ENCODE measurements around the gene MAPK8. TPM values are rescaled to one million over a fixed set of nuclear protein-coding genes. Genes with fewer than 3 reads are reported as not detected.

Gene MAPK8
- total RNA-seq, 1 experiment from 2014 or later: 83.3 TPM

GRCh38 chr10:48452879-48453412, 146.5 kb downstream of the MAPK8 start:
- Mint-ChIP-seq H3K27me3 (ENCODE audit: insufficient read depth, unreplicated experiment) (no peaks in the 10 kb centered on the region), H3K36me3 (ENCODE audit: insufficient read depth, unreplicated experiment) (peaks cover under 1% of the 10 kb centered on the region), H3K9me3 (ENCODE audit: unreplicated experiment) (no peaks in the 10 kb centered on the region), H3K27ac (ENCODE audit: unreplicated experiment) (peak overlapping the region; percentile 92), H3K4me1 (ENCODE audit: low read depth, unreplicated experiment) (peaks cover 34% of the 10 kb centered on the region), H3K4me3 (ENCODE audit: unreplicated experiment) (no peak overlapping the region)
- no peak for TF ChIP-seq CTCF (IDR thresholded peaks at IDR 0.05; ENCODE audit: insufficient read depth in 1 of 2, low read depth in 1 of 2, low read length in 1 of 2, severe bottlenecking in 1 of 2, unreplicated experiment in 1 of 2)
- H3K4me3 ChIP-seq (ENCODE audit: low read depth, low read length): no peak overlapping the region
- intact Hi-C loops (cut with micrococcal nuclease; ENCODE audit: unreplicated experiment): no loop called here
- no peaks in the 10 kb centered on the region for H3K27me3 ChIP-seq (replicated peaks; ENCODE audit: control insufficient read depth, insufficient read depth, low read length)
- no peaks in the 10 kb centered on the region for H3K9me3 ChIP-seq
- DNase-seq: no peak
- ChIA-PET CTCF (interaction anchor here (1.1 to 1.6 kb wide), 3 partner anchors 11 to 89 kb away, joined by 3 to 9 read pairs (median 8); no protein-coding TSS in a partner anchor), POLR2A (no interaction called here)
- H3K36me3 ChIP-seq (ENCODE audit: control insufficient read depth, insufficient read depth, low read length): no peaks in the 10 kb centered on the region; the same call in 1 of the 2 replicates
- peaks cover 47% of the 10 kb centered on the region for H3K4me1 ChIP-seq
- BruUV-seq (replicated peaks): no TSS peak

GRCh38 chr10:48453451-48454301, 147.2 kb downstream of the MAPK8 start:
- H3K27ac Mint-ChIP-seq (ENCODE audit: unreplicated experiment): peak overlapping the region; percentile 92
- ChIA-PET CTCF (interaction anchor here (0.8 to 2.3 kb wide), 15 partner anchors 8 to 203 kb away, joined by 3 to 24 read pairs (median 5); no protein-coding TSS in a partner anchor), POLR2A (no interaction called here)
- H3K36me3 Mint-ChIP-seq (ENCODE audit: insufficient read depth, unreplicated experiment): no peaks in the 10 kb centered on the region
- H3K4me3 Mint-ChIP-seq (ENCODE audit: unreplicated experiment): peak overlapping the region; percentile 42
- H3K27me3 Mint-ChIP-seq (ENCODE audit: insufficient read depth, unreplicated experiment): no peaks in the 10 kb centered on the region
- peaks cover 26% of the 10 kb centered on the region for H3K4me1 Mint-ChIP-seq (ENCODE audit: low read depth, unreplicated experiment)
- no TSS peak for BruUV-seq (replicated peaks)
- Histone ChIP-seq H3K27me3 (replicated peaks; ENCODE audit: control insufficient read depth, insufficient read depth, low read length) (no peaks in the 10 kb centered on the region), H3K4me3 (ENCODE audit: low read depth, low read length) (no peak overlapping the region), H3K9me3 (no peaks in the 10 kb centered on the region), H3K4me1 (peaks cover 47% of the 10 kb centered on the region), H3K36me3 (ENCODE audit: control insufficient read depth, insufficient read depth, low read length) (no peaks in the 10 kb centered on the region; the same call in 1 of the 2 replicates)
- no peak for DNase-seq
- TF ChIP-seq CTCF (IDR thresholded peaks at IDR 0.05; ENCODE audit: insufficient read depth in 1 of 2, low read depth in 1 of 2, low read length in 1 of 2, severe bottlenecking in 1 of 2, unreplicated experiment in 1 of 2): no peak
- H3K9me3 Mint-ChIP-seq (ENCODE audit: unreplicated experiment): no peaks in the 10 kb centered on the region
- intact Hi-C loops (cut with micrococcal nuclease; ENCODE audit: unreplicated experiment): loop anchor here (2.0 kb wide), 2 partner anchors 15 to 71 kb away; no protein-coding TSS in a partner anchor

GRCh38 chr10:48454302-48455054, 148.0 kb downstream of the MAPK8 start:
- no peaks in the 10 kb centered on the region for H3K9me3 ChIP-seq
- intact Hi-C loops (cut with micrococcal nuclease; ENCODE audit: unreplicated experiment): loop anchor here (2.0 kb wide), 2 partner anchors 14 to 72 kb away; no protein-coding TSS in a partner anchor
- POLR2A ChIA-PET: no interaction called here
- no peak for TF ChIP-seq CTCF (IDR thresholded peaks at IDR 0.05; ENCODE audit: insufficient read depth in 1 of 2, low read depth in 1 of 2, low read length in 1 of 2, severe bottlenecking in 1 of 2, unreplicated experiment in 1 of 2)
- no peaks in the 10 kb centered on the region; the same call in 1 of the 2 replicates for H3K36me3 ChIP-seq (ENCODE audit: control insufficient read depth, insufficient read depth, low read length)
- CTCF ChIA-PET: interaction anchor here (0.8 to 2.3 kb wide), 15 partner anchors 9 to 202 kb away, joined by 3 to 24 read pairs (median 5); no protein-coding TSS in a partner anchor
- Mint-ChIP-seq H3K4me1 (ENCODE audit: low read depth, unreplicated experiment) (peaks cover 19% of the 10 kb centered on the region), H3K36me3 (ENCODE audit: insufficient read depth, unreplicated experiment) (no peaks in the 10 kb centered on the region), H3K4me3 (ENCODE audit: unreplicated experiment) (peak overlapping the region; percentile 42), H3K9me3 (ENCODE audit: unreplicated experiment) (no peaks in the 10 kb centered on the region), H3K27ac (ENCODE audit: unreplicated experiment) (peak overlapping the region; percentile 92), H3K27me3 (ENCODE audit: insufficient read depth, unreplicated experiment) (no peaks in the 10 kb centered on the region)
- H3K4me1 ChIP-seq: peaks cover 47% of the 10 kb centered on the region
- peak; percentile 83 to 92 for DNase-seq
- H3K27me3 ChIP-seq (replicated peaks; ENCODE audit: control insufficient read depth, insufficient read depth, low read length): no peaks in the 10 kb centered on the region
- no peak overlapping the region for H3K4me3 ChIP-seq (ENCODE audit: low read depth, low read length)
- BruUV-seq (replicated peaks): no TSS peak
